CD1c-positive myeloid dendritic cell (primary cell): ENCODE measurements around the gene GRID2.
"Not testable (repeated sequence)": the region's sequence is repeated elsewhere in the genome, so short reads cannot be mapped to it uniquely, and the experiment has no call there.

Source experiments
- DNase-seq: peaks from one replicate; pipeline ENCODE4 v3.0.0-alpha.2; 2016; ENCODE audit errors: extremely low spot score

The GRID2 gene

GRCh38 chr4:93186846-93187245, 883.1 kb downstream of the GRID2 start:
- no peak for DNase-seq

- no peak for DNase-seq
Measured at GRCh38 chr4:93187466-93187865, 883.7 kb downstream of the GRID2 start.

DNA sequence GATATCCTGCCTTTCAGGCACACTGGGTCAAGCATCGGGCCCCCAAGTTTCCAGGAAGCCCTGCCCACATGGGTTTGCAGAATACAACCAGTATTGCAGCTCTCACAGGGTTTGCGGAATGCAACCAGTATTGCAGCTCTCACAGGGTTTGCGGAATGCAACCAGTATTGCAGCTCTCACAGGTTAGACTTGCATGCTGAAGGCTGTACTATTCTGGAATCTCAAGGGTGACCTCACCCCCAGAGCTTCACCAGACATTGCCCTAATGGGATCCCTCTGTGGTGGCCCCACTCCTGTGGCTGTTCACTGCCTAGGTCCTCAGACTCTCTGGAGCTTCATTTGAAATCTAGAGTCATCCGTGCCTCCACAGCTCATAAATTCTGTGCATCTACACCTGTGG, 884.1 kb downstream of the GRID2 start:
- DNase-seq, result no peak

- DNase-seq, result no peak
Measured at GRCh38 chr4:93199492-93199891, 895.7 kb downstream of the GRID2 start.

- no peak for DNase-seq
Measured at GRCh38 chr4:93201471-93202096, 897.8 kb downstream of the GRID2 start.

DNA sequence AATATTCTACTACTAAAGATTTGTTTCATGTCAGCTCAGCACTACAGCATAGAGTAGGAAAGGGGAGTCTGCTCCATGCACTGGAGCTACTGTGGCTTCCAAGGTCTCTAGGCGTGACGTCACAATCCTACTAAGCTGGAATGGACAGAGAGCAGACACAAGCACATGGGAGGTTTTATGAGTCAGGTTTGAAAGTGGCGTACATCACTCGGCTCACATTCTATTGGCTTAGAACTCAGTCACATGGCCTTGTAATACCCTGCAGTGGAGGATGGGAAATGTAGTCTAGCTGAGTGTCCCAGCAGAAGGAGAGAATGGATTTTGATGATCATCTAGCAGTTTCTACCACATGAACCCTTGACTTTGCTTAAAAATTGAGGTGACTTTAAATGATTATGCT, 899.9 kb downstream of the GRID2 start:
- DNase-seq, result no peak

DNA sequence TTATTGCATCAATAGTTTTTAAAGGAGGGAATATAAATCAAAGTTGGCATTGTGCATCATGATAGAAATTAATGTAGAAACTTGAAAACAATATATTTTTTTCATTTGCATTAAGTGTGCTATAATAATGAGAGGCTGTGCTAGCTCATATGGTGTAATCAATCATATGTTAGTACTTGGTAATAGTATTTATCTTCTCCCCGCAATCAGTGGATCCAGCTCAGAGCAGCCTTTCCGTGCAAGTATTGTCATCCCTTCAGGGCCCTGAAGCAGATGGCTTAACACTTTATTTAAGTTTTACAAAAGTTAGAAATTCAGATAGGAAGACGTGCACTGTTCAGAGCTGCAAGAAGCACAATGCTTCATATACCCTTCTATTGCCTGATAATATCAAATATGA, 908.5 kb downstream of the GRID2 start:
- DNase-seq, result no peak

- DNase-seq, result no peak
Measured at GRCh38 chr4:93216646-93217045, 912.9 kb downstream of the GRID2 start.

- DNase-seq, result no peak
Measured at GRCh38 chr4:93217431-93217830, 913.7 kb downstream of the GRID2 start.

- no peak for DNase-seq
Measured at GRCh38 chr4:93221771-93222170, 918.0 kb downstream of the GRID2 start.

- DNase-seq, result no peak
Measured at GRCh38 chr4:93228021-93228420, 924.3 kb downstream of the GRID2 start.

GRCh38 chr4:93232883-93233282, 929.1 kb downstream of the GRID2 start:
- no peak for DNase-seq

DNA sequence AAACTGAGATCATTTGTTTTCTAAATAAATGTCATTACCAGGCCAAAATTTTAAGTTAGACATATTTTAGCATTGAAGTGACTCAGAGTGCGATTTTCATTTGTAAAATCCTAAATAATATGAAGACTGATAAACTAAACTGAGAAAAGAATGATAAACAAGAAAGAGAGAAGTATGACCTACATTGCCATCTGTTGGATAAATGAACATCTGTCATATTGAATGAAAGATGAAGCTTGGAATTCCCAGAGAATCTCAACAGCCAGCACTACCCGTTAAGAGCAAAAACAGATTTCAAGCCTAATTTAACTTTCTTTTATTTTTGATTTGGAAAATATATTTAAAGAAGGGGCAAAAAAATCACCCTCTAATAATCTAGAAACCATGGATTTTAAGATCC, 933.8 kb downstream of the GRID2 start:
- DNase-seq, result no peak

- DNase-seq, result no peak
Measured at GRCh38 chr4:93243262-93243661, 939.5 kb downstream of the GRID2 start.

- no peak for DNase-seq
Measured at GRCh38 chr4:93261207-93261606, 957.4 kb downstream of the GRID2 start.

GRCh38 chr4:93263166-93263565, 959.4 kb downstream of the GRID2 start:
- DNase-seq, result no peak

GRCh38 chr4:93267747-93268146, 964.0 kb downstream of the GRID2 start:
- DNase-seq, result no peak

GRCh38 chr4:93285346-93285745, 981.6 kb downstream of the GRID2 start:
- DNase-seq, result no peak

GRCh38 chr4:93289241-93289640, 985.5 kb downstream of the GRID2 start:
- DNase-seq, result no peak

DNA sequence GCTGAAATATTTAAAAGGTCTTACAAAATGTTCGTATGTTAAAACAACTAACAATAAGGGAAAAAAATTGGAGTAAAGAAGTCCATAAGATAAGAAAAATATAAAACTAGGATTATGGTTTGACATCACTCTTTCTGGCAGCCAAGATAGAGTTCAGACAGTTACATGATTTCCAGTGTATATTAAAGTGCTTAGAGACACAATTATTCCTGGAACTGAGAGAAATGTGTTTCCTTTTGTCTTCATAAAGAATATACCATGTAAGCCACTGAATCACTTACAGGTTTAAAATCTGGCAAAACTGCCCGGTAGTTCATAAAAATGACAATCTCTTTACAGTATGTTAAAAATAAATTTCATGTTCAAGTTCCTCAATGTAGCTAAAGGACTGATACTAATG, 986.1 kb downstream of the GRID2 start:
- no peak for DNase-seq

GRCh38 chr4:93299118-93299517, 995.4 kb downstream of the GRID2 start:
- DNase-seq, result no peak

GRCh38 chr4:93300780-93301555, 997.2 kb downstream of the GRID2 start:
- not testable (repeated sequence) for DNase-seq

- DNase-seq, result no peak
Measured at GRCh38 chr4:93302310-93302709, 998.5 kb downstream of the GRID2 start.

GRCh38 chr4:93303440-93303839, 999.7 kb downstream of the GRID2 start:
- no peak for DNase-seq
